HUES64 (cell line): ENCODE measurements around the gene GRK5.

ENCODE experiments used
- H3K27ac ChIP-seq: 2 replicates; pipeline ENCODE4 v1.7.0; 2013; ENCODE audit warnings: low read depth, low read length, inconsistent platforms
- H3K27me3 ChIP-seq: 2 replicates; pipeline ENCODE4 v1.6.1; 2013; ENCODE audit warnings: mild to moderate bottlenecking, low read length; ENCODE audit not compliant: insufficient read depth
- H3K36me3 ChIP-seq: 2 replicates; pipeline ENCODE4 v1.6.1; 2013; ENCODE audit warnings: mild to moderate bottlenecking, low read length; ENCODE audit not compliant: insufficient read depth
- H3K4me1 ChIP-seq: 2 replicates; pipeline ENCODE4 v1.6.1; 2013; ENCODE audit warnings: mild to moderate bottlenecking, low read length, moderate library complexity; ENCODE audit not compliant: insufficient read depth
- H3K4me3 ChIP-seq: 2 replicates; pipeline ENCODE4 v1.5.1; 2013; ENCODE audit warnings: mild to moderate bottlenecking, low read length, moderate library complexity
- H3K9ac ChIP-seq: 2 replicates; pipeline ENCODE4 v1.6.1; 2013; ENCODE audit warnings: mild to moderate bottlenecking, low read depth, low read length
- H3K9me3 ChIP-seq: 2 replicates; pipeline ENCODE4 v1.6.1; 2013; ENCODE audit warnings: low read depth, low read length; ENCODE audit not compliant: insufficient read depth
- WGBS: fragments of 150-250, 120-280 bp; methylation state at CpG from one replicate; pipeline ENCODE4 v1.1.7; 2013; ENCODE audit warnings: missing lambda C conversion rate; 5-methylcytosine and 5-hydroxymethylcytosine counted together

The GRK5 gene

GRCh38 chr10:119498889-119499676, 291.7 kb downstream of the GRK5 start:
- no peak overlapping the region for H3K27ac ChIP-seq
- 93% methylated on average over 10 of the region's 11 CpGs for WGBS
- no peaks in the 10 kb centered on the region for H3K36me3 ChIP-seq
- H3K9ac ChIP-seq, result no peak overlapping the region
- H3K27me3 ChIP-seq, result no peaks in the 10 kb centered on the region
- no peaks in the 10 kb centered on the region for H3K9me3 ChIP-seq
- peaks cover 4% of the 10 kb centered on the region; the same call in 1 of the 2 replicates for H3K4me1 ChIP-seq
- no peak overlapping the region for H3K4me3 ChIP-seq

GRCh38 chr10:119499677-119500002, 292.3 kb downstream of the GRK5 start:
- Histone ChIP-seq H3K36me3 (no peaks in the 10 kb centered on the region), H3K27me3 (no peaks in the 10 kb centered on the region), H3K27ac (no peak overlapping the region), H3K4me1 (peaks cover 4% of the 10 kb centered on the region; the same call in 1 of the 2 replicates), H3K9ac (no peak overlapping the region), H3K4me3 (no peak overlapping the region), H3K9me3 (no peaks in the 10 kb centered on the region)
- WGBS, result 92% methylated on average over 5 of the region's 5 CpGs

- H3K9me3 ChIP-seq, result no peaks in the 10 kb centered on the region
- WGBS, result 88% methylated on average over 6 of the region's 8 CpGs
- H3K4me3 ChIP-seq, result no peak overlapping the region
- H3K4me1 ChIP-seq, result peaks cover 4% of the 10 kb centered on the region; the same call in 1 of the 2 replicates
- no peak overlapping the region for H3K9ac ChIP-seq
- H3K27me3 ChIP-seq, result no peaks in the 10 kb centered on the region
- H3K36me3 ChIP-seq, result no peaks in the 10 kb centered on the region
- H3K27ac ChIP-seq, result no peak overlapping the region
Measured at GRCh38 chr10:119500123-119500795, 292.9 kb downstream of the GRK5 start.

- no peaks in the 10 kb centered on the region for H3K27me3 ChIP-seq
- H3K4me1 ChIP-seq, result peaks cover 4% of the 10 kb centered on the region; the same call in 1 of the 2 replicates
- no peak overlapping the region for H3K27ac ChIP-seq
- H3K36me3 ChIP-seq, result no peaks in the 10 kb centered on the region
- no peak overlapping the region for H3K9ac ChIP-seq
- 92% methylated on average over 6 of the region's 6 CpGs for WGBS
- H3K9me3 ChIP-seq, result no peaks in the 10 kb centered on the region
- H3K4me3 ChIP-seq, result no peak overlapping the region
Measured at GRCh38 chr10:119500821-119501220, 293.4 kb downstream of the GRK5 start.

- H3K4me1 ChIP-seq, result no peaks in the 10 kb centered on the region
- no peak overlapping the region for H3K27ac ChIP-seq
- H3K36me3 ChIP-seq, result no peaks in the 10 kb centered on the region
- no peak overlapping the region for H3K4me3 ChIP-seq
- H3K9me3 ChIP-seq, result no peaks in the 10 kb centered on the region
- 93% methylated on average over 2 of the region's 2 CpGs for WGBS
- no peak overlapping the region for H3K9ac ChIP-seq
- no peaks in the 10 kb centered on the region for H3K27me3 ChIP-seq
Measured at GRCh38 chr10:119501690-119502089, 294.3 kb downstream of the GRK5 start.

GRCh38 chr10:119502209-119502608, 294.8 kb downstream of the GRK5 start:
- H3K27ac ChIP-seq, result no peak overlapping the region
- no peaks in the 10 kb centered on the region for H3K36me3 ChIP-seq
- H3K4me3 ChIP-seq, result no peak overlapping the region
- H3K9ac ChIP-seq, result no peak overlapping the region
- H3K4me1 ChIP-seq, result no peaks in the 10 kb centered on the region
- 68% methylated on average over 12 of the region's 12 CpGs for WGBS
- H3K9me3 ChIP-seq, result no peaks in the 10 kb centered on the region
- H3K27me3 ChIP-seq, result no peaks in the 10 kb centered on the region

GRCh38 chr10:119502618-119503155, 295.3 kb downstream of the GRK5 start:
- Histone ChIP-seq H3K9ac (no peak overlapping the region), H3K4me3 (no peak overlapping the region), H3K27ac (no peak overlapping the region), H3K36me3 (no peaks in the 10 kb centered on the region), H3K9me3 (no peaks in the 10 kb centered on the region), H3K27me3 (no peaks in the 10 kb centered on the region), H3K4me1 (no peaks in the 10 kb centered on the region)
- 76% methylated on average over 18 of the region's 19 CpGs for WGBS

GRCh38 chr10:119503821-119504220, 296.4 kb downstream of the GRK5 start:
- no peaks in the 10 kb centered on the region for H3K4me1 ChIP-seq
- WGBS, result 98% methylated on average over 5 of the region's 5 CpGs
- no peaks in the 10 kb centered on the region for H3K27me3 ChIP-seq
- H3K36me3 ChIP-seq, result no peaks in the 10 kb centered on the region
- H3K9ac ChIP-seq, result no peak overlapping the region
- H3K4me3 ChIP-seq, result no peak overlapping the region
- no peaks in the 10 kb centered on the region for H3K9me3 ChIP-seq
- no peak overlapping the region for H3K27ac ChIP-seq

GRCh38 chr10:119504651-119505050, 297.3 kb downstream of the GRK5 start:
- Histone ChIP-seq H3K9me3 (no peaks in the 10 kb centered on the region), H3K4me1 (no peaks in the 10 kb centered on the region), H3K9ac (no peak overlapping the region), H3K4me3 (no peak overlapping the region), H3K36me3 (no peaks in the 10 kb centered on the region), H3K27ac (no peak overlapping the region), H3K27me3 (no peaks in the 10 kb centered on the region)
- 97% methylated on average over 10 of the region's 10 CpGs for whole genome bisulfite sequencing

GRCh38 chr10:119505131-119505551, 297.8 kb downstream of the GRK5 start:
- no peak overlapping the region for H3K27ac ChIP-seq
- WGBS, result 96% methylated on average over 12 of the region's 12 CpGs
- H3K9ac ChIP-seq, result no peak overlapping the region
- H3K36me3 ChIP-seq, result no peaks in the 10 kb centered on the region
- no peaks in the 10 kb centered on the region for H3K4me1 ChIP-seq
- H3K27me3 ChIP-seq, result no peaks in the 10 kb centered on the region
- H3K9me3 ChIP-seq, result no peaks in the 10 kb centered on the region
- H3K4me3 ChIP-seq, result no peak overlapping the region
